ENCODE results near the gene CXCR5.
A peak's percentile ranks its signal among the peaks of the same experiment; 100 is the strongest.

CXCR5 gene

DNA sequence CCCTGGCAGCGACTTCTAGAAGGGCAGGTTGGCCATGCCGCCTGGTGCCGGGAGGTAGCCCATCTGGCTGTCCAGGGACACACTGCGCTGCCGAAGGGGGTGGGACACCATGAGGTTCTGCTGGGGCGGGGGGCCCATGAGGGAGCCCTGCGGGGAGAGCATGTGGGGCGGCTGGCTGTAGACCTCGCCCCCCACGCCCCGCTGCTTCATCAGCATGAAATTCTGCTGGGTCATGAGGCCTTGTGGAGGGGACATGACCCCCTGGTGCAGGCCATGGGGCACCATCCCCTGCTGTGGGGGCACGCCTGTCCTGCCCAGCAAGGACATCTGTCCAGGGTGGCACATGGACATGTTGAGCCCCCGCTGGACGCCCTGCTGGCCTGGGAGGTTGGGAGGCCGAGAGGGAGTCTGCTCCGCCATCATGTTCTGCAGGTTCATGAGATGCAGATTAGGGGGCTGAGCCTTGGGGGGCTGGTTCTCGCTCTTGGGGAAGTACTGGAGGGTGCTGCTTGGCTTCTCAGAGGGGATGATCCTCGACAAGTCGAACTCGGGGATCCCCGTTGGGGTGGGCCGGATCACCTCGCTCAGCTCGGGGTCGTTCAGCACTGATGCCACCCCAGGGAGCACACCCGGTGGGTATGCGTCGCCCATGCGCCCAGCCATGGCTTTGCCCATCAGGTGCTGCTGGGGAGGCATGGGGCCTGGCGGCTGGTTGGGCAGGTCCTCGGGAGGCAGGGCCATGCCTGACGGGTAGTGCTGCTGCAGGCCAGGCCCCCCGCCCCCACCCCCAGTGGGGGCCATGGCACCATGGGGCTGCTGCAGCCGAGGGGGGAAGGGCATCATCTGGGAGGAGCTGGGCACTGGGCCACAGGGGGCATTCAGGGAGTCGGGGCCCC, 15.0 kb downstream of the CXCR5 start:
- DNase-seq (ENCODE audit: low read depth) = no peak

DNA sequence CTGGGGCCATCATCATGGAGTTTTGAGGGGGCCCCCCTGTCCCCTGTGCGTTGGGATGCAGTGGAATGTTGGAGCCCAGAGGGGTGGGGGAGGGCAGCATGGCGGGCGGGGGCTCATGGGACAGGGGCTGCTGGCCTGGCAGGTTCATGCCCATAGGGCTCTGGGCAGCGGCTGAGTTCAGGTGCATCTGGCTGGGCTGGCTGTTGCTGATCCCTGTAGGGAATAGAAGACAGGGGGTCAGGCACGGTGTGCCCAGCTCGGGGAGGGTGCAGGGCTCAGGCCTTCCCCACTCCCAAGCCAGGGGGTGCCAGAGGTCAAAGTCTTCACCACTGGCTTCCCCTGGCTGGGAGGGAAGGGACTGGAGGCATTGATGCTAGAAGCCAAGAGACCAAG, 15.6 kb downstream of the CXCR5 start:
- no peak for DNase-seq (ENCODE audit: low read depth)

DNA sequence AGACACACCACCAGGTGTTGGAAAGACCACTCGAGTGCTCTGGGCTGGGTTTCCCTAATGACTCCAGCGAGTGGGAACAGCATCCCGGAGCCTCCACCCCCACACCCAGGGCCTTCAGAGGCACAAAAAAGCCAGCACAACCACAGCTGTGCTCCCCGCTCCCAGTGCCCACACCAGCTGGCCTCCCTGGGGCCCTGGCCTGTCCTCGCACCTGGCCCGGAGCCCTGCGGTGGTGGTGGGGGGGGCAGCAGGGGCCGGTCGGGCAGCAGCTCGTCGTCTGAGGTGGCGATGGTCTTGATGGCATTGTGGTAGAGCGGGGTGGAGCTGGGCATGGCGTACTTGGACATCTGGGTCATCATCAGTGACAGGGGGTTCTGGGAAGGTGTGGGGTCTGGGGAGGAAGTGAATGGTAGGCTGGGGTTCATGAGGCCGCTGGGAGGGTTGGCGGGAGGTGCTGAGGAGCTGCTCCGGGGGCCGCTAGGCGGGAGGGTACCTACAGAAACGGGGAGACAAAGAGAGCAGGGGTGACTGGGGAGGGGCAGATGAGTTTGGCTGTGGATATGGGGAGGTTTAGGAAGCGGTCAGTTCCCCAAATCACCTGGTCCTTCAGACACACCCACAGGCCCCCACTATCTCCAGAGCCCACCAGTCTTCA, 16.1 kb downstream of the CXCR5 start:
- DNase-seq (ENCODE audit: low read depth) = no peak

DNA sequence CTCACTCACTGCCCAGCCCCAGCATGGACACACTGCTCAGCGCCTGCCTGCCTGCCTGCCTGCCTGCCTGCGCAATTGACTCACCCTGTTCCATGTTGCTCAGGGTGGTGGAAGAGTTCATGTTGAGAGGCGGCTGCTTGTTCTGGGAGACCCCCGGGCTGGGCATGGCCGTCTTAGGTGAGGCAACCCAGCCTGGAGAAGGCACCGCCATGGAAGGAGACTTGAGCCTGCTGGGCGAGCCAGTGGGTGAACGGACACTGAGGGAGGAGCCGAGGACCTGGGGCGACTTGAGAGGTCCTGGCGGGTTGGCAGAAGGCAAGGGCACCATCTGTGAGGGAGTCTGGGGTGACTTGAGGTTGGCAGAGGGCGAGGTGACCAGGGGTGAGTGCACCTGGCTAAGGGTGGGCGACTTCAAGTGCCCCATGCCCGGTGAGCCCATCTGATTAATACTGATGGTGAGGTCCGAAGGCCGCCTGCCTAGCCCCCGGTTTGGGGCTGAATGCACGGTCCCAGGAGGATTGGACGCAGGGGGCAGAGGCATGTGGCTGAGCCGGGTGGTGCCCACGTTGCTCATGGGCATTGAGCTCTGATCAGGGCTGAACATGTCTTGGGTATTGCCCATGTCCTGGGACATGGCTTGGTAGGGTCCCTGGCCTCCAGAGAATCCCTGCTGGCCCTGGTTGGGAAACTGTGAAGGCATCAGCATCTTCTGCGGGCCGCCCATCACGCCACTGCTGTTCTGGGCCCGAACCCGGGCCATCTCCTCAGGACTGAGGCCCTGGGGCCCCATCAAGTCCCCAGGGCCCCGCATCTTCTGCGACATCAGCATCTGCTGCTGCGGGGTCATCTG, 17.1 kb downstream of the CXCR5 start:
- DNase-seq (ENCODE audit: low read depth) = no peak

DNA sequence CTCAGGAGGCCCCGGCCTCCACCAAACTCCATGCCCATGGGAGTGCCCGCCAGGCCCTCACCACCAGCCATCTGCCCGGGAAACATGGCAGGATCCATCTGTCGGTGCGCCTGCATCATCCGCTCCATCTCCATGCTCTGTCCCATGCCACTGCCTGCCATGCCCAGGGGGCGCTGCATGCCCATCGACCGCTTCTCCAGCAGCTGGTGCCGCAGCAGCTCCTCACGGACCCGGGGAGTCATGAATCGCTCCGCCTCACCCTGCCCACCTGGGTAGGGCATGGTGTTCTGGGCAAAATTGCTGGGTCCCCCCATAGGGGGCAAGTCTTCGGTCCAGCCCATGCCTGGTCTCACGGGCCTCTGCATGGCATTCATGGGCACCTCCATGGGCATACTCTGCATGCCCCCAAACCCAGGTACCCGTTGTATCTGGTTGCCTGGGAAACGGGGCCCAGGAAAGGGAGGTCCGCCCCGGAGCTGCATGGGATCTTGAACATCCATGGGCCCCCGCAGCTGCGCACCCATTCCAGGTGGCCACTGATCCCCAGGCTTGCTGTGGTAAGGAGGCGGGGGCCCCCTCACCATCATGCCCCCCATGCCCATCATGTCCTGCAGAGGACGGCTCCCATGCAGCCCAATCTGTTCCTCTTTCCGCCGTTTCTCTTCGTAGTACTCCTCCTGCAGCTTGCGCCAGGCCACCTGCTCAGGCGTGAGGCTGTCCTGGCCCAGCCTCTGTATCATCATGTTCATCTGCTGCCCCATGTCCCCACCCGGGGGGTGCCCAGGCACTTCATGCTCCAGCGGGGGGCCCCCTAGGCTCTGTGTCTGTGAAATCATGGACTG, 18.0 kb downstream of the CXCR5 start:
- no peak for DNase-seq (ENCODE audit: low read depth)

DNA sequence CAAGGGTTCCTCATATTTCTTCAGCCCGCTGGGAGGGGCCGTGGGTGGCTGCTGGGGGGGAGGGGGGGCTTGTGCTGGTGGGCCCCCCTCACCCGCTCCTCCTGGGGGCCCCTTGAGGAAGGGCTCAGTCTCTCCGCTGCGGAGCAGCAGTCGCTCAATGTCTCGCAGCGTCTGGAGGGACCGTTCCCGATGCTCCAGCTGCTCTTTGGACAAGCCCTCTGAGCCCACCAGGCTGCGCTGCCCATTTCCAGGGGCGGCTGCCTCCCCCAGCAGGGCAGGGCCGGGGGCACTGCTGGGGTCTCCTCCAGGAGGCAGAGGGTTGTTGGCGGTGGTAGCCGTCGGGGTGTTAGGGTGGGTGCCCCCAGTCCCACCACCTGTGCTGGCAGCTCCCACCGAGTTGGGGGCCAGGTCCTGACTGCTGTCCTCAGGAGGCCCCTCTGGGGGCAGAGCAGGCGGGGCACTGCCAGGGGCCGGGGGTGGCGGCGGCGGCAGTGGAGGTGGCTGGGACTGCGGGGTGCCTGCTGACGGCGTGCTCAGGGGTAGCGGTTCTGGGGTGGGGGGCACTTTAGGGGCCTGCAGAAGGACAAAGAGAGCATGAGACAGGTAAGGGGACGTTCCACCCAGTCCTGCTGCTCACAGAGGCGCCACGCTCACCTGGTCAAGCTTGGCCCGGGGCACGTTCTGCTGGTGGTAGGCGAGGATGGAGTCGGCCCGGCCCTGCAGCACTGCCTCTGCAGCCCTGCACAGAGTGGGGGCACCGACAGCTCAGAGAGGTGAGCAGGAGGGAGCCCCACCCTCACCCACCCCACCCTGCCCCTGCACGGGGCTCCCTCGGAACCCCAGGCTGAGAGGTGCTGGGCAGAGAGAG, 18.9 kb downstream of the CXCR5 start:
- DNase-seq (ENCODE audit: low read depth) = no peak

DNA sequence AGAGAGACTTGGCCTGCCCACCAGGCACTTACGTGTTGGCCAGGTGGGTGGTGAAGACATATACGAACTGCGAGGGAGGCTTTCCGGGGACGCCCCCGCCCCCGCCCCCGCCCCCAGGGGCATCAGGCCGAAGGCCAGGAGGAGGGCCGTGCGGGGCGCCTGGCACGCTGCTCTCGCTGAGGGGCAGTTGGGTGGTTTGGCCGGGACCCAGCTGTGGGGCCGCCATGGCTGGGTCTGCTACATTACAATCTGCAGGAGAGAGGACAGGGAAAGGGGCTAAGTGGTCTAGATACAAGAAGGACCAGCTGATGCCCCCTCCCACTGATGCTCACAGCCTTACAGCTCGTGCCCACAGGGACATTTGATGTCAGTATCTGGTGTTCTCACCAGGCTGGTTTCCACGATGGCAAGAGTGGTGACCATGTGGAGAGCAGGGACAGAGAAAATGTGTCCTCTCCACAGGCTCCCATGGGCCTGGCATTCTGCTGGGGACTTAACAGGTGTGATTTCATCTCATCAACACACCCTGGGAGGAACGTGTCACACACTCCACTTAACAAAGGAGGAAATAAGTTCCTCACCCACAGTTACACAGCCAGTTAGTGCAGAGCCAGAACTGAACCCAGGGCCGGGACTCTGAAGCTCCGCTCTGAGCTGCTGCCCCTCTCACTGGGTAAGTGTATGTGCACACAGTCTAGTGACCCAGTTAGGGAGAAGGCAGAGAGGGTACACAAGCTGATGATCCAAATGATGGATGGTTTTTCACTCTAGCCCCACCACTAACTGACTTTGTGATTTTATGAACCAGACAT, 19.7 kb downstream of the CXCR5 start:
- no peak for DNase-seq (ENCODE audit: low read depth)

DNA sequence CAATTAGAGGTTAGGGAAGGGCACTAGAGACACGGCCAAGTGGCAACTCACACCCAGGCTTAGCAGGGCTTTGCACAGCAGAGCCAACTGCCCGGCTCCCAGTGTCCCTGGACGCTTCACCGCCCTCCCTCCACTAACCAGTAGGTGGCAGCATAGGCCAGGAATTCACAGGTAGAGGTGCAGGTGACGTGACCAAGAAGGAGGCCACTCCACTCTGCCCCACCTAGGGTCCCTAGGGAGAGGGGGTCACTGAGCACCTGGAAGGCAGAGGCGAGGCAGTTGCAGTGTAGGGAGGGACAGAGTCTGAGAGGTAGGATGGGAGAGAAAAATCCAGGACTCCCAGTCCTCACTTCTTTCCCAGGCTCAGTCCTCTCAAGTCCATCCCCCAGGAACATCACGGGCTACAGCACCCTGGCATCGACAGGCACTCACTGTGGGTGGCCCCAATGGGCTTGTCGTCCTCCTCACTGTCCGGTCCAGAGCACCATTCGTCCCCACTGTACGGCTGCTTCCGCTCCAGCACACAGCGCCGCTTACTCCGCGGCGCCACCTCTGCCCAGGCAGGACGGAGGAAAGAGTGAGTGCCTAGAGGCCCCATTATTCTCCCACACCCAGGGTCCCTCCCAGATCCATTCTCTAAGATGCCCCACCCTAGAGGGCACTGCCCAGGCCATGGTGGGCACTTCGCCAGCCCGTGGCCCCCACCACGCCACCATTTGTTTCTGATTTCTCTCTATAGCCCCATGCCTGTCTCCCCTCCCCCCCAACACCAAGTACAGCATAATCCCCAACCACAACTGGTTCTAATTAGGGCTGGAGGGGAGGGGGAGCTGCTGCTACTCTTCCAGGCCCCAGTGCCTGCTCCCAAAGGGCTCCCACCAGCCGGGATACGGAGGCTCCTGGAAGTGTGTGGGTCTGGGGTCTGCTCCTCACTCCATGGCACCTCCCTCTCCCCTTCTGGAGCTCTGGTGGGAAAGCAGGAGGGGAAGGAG, 23.7 kb downstream of the CXCR5 start:
- peak; percentile 86 for DNase-seq (ENCODE audit: low read depth)

DNA sequence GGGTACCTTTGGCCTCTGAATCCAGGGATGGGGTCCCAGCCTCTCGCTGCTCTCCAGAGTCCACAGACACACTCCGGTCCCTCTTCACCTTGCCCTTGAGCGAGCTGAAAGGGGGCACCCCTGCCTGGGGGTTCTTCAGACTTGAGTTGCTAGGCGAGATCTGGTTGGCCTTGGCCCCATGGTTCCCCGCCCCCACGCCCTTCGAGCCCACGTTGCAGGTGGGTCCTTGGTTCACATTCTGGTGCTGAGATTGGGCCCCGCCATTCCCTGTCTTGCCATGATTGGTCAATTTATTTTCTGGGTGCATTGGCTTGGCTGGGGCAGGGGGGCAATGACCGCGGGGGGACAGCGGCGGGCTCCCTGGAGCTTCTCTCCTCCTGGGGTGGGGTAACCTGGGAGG, 24.6 kb downstream of the CXCR5 start:
- DNase-seq (ENCODE audit: low read depth) = no peak

DNA sequence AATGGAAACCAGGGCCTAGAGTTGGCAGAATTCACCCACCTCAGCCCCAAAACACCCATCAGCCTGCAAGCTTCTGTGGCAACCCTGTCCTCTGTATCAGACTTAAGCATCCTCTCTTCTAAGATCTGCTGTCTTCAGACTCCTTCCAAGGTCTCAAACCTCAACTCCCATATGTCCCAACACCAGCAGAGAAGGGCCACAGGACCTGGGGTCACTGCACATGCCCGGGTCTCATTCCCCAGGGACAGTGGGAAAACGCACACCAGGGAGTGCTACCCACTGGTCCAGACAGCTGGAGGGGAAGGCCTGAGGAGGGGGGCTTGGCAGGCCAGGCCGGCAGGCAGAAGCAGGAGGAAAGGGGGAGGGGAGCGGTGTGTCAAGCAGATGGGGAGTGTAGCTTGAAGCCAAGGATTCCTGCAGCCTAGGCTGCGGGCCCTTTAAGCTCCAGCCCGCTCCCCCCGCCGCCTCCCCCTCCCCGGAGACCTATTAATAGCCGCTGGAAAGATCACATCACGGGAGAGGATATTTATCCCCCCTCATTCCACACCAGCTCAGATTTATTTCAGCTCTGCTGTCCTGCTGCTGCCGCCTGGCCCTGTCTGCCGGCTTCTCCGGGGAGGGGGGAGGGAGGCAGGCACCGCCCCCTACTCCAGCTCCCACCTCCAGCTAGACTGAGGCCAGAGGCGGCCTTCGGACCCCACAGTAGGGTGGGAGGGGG, 25.4 kb downstream of the CXCR5 start:
- DNase-seq (ENCODE audit: low read depth) = no peak

DNA sequence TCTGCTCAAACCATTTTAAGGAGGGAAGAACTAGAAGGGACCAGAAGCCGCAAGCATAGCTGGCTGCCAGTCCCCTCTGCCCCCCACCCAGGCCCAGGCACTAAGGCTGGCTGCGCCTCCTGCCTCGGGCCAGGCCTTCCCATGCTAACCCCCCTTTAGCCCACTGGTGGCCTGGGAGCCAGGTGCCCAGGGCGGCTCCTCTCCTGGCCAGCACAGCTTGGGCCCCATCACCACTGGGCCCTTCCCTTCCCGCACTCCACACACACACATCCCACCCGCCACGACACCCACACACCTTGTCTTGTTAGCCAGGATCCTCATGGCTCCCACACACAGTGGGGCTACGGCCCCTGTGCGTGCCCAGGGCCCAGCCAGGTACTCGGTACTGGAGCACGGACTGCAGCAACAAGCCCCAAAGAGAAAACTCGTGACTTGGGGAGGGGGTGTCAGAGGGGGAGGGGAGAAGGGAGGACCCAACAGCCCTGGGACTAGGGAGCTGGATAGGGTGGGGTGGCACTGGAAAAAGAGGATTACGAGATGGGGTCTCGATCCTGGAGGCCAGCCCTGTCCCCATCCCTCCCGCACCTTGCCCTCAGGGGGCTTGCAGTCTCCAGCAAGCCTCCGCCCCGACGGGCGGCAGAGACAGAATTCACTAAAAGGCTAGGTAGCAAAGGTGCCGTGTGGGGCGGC, 26.1 kb downstream of the CXCR5 start:
- DNase-seq (ENCODE audit: low read depth) = no peak

DNA sequence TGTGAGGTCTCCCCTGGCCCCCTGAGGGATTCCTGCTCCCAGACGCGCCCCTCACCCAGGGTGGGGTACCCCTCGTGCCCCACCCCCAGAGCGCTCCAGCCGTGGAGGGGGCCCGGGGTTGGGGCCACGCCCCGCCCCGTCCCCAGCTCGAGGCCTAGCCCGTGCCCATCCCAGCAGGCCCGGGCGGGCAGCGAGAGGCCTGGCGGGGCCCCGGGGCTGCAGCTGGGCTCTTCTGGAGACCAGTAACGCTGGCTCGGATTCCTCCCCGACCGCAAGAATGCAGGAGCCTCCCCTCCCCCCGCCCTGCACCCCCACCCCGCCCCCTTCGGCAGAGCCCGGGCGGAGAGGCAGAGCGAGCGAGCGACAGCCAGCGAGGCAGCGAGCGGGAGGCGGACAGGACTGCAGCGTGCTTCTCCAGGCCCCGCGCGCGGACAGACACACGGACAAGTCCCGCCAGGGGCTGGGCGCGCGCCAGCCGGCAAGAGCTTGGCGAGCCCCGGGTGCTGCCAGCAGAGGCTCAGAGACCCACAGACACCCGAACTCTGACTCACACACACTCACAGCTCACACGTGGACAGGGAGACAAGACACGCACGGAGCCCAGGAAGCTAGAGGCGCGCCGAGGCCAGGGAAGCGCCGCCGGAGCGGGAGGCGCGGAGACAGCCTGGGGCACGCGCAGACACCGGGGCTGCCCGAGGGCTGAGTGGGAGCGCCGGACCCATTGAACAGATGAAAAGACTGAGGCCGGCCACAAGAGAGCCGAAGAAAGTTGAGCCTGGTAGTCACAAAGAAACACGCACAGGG, 26.8 kb downstream of the CXCR5 start:
- DNase-seq (ENCODE audit: low read depth) = no peak

DNA sequence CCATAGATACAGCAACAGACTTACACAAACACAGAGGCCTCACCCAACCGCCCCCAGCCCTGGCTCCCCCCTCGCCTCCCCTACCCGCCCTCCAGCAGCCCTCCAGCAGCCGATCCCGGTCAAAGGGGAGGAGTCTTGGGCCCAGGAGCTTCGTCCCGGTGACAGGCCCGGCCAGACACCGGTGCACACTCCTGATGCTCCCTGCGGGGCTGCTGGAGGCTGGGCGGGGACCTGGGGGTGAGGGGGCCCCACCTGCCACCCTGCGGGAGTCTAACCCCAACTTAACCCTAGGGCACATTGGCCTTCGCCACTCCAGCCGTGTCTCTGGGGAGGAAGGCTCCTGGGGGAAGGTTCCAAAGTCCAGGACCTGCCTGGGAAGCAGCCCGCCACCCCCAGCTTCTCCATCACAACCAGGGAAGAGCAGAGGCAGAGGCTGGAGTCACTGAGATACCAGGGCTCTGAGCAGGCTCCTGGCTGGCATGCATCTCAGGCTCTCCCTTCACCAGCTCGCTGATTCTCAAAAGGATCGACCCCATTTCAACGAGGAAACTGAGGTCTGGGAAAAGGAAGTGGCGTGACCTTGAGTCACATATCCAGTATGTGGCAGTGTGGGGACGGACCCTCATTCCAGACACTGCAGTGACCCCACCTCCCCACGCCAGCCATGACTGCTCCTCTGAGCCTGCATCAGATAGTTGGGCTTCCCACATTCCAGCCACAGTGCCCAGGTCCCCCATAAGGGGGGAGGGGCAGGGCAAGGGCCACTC, 27.6 kb downstream of the CXCR5 start:
- DNase-seq (ENCODE audit: low read depth) = no peak

DNA sequence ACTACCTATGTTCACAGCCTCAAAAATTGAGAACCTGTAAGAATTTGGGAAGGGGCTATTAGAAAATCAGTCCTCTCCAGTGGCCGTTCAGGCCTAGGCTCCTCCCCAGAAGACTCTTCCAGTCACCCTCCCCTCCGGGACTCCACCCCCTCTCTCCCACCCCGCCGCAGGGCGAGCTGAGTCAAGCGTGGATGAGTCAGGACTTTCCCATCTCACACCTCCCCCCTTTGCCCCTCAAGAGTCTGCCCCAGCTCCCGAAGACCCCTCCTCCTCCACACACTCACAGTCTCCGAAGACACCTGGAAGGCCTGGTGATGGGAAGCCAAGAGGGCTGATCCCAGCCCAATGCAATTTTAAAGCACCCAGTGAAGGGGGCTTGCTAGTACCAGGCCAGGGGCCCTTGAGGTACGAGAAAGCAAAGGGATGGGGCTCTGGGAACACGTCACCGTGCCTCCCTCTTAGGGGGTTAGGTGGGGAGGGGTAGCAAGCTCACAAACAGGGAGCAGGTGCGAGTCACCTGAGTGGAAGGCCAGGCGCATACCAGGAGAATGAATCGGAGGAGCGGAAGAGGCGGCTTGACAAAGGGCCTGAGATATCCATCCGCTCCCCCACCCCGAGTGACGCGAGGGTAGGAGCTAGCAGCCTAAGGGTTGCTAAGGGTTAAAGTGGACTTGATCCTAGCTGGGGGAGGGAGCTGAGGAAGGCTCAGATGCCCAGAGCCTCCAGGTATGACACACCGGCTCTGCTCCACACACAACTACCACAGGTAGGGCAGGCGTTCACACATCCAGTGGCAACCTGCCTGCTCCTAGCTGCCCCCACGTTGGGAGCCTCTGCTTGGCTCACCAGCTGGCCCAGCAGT, 28.4 kb downstream of the CXCR5 start:
- DNase-seq (ENCODE audit: low read depth) = peak; percentile 79
